NK-92 (cell line): ENCODE data around the gene ASB8.

Source experiments
- DNase-seq: peaks from one replicate; lab custom pipeline; 2025; ENCODE audit not compliant: unreplicated experiment; lab: John Stamatoyannopoulos, UW

Gene ASB8, protein sequence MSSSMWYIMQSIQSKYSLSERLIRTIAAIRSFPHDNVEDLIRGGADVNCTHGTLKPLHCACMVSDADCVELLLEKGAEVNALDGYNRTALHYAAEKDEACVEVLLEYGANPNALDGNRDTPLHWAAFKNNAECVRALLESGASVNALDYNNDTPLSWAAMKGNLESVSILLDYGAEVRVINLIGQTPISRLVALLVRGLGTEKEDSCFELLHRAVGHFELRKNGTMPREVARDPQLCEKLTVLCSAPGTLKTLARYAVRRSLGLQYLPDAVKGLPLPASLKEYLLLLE

GRCh38 chr12:48157018-48157888 lies at the start of gene ASB8:
TSS of gene ASB8 (minus strand) at chr12:48157515. CDS start at chr12:48153496, 4,019 bp downstream.
- DNase-seq, result peak; percentile 85

DNA sequence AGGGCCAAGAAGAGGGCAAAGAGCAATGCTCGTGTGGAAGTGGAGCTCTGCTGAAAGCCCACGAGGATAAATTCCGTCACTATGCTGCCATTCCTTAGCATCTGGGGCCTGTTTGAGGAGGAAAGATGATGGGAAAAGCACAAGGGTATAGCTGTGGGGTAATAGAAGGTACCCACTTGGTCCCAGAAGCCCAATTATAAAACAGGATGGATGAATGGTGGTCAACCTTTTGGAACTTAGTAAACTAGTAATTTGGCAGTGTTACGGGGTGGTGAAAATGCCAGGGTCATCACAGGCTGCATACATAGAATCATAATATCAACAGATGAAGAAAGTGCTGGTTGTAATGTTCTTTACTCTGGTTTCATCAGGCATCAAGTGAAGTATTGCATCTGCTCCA lies 45.9 kb upstream of the ASB8 start, which contains the start of gene OR10AD1:
Gene OR10AD1, minus strand, starts transcription at position 101 of the 400 bp plus-strand sequence. Its CDS starts 0 bp downstream, at position 101.
- no peak for DNase-seq

DNA sequence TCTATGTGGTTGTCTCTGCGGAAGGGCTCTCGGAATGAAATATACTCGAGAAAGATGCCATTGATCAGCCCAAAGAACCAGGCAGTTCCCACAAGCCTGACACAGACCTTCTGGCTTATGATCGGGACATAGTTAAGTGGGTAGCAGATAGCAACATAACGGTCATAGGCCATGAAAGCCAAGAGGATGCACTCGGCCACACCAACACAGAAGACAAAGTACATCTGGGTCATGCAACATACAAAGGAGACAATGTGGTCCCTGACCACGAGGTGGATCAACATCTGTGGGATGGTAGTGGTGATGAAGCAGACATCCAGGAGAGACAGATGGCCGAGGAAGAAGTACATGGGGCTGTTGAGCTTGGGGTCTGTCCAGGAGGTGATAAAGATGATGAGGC lies 45.5 kb upstream of the ASB8 start:
- no peak for DNase-seq

- no peak for DNase-seq
Observed at GRCh38 chr12:48201516-48201915, 44.2 kb upstream of the ASB8 start.

- no peak for DNase-seq
Observed at GRCh38 chr12:48201091-48201490, 43.8 kb upstream of the ASB8 start.

GRCh38 chr12:48199774-48200221 lies 42.5 kb upstream of the ASB8 start:
- no peak for DNase-seq

DNA sequence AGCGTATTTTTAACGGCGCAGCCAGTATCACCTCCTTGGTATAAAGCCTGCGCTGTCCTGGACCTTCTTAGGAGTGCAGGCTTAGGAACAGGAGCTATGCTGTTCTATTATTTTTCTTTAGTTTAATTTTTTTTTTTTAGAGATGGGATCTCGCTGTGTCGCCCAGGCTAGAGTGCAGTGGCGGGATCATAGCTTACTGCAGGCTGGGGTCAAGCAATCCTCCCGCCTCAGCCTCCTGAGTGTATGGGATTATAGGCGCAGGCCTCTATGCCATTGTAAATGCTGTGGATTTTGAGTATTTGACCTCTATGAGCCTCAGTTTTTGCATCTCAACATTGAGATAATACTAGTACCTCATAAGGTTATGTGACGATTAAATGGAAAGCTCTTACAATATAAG lies 41.7 kb upstream of the ASB8 start:
- DNase-seq, result no peak

- no peak for DNase-seq
Observed at GRCh38 chr12:48198672-48198971, 41.3 kb upstream of the ASB8 start.

GRCh38 chr12:48197971-48198671 lies 40.8 kb upstream of the ASB8 start:
- DNase-seq, result no peak

DNA sequence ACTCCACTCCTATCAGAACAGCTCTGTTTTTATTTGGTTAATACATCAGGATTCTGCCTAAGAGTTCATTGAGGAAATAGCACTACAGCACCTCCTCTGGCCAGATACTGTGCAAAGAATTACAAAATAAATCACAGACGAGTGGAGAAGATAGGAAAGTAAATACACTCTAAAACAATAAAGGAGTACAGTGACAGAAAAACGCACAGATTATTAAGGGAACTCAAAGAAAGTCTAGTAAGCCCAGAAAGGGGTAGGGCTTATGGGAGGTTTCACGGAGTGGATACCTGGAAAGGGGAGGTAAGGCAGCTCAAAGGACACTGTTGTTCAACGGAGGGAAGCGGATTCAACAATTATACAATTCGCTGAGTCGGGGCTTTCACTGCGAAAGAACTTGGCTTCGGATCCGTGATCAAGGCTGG lies 40.2 kb upstream of the ASB8 start:
- no peak for DNase-seq

- DNase-seq, result no peak
Observed at GRCh38 chr12:48194799-48195201, 37.5 kb upstream of the ASB8 start.

DNA sequence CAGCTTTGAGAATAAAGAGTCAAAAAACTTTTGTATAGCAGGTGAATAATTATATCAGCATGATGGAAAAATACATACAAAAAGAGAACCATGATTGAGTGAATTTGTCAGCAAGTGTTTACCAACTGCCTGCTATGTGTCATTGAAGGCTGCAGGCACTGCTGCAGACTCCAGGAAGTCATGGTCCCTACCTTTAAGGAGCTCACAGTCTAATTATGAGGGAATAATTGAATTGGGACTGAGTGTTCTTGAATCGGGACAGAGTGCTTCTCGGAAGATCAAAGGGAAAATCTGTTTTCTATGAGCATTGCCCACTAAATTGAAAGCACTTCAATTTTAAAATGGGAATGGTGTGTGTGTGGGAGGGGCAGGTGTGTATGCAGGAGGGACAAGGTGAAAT lies 36.3 kb upstream of the ASB8 start:
- DNase-seq, result no peak

- no peak for DNase-seq
Observed at GRCh38 chr12:48192861-48193260, 35.5 kb upstream of the ASB8 start.

GRCh38 chr12:48191096-48191495 lies 33.8 kb upstream of the ASB8 start:
- DNase-seq, result no peak

DNA sequence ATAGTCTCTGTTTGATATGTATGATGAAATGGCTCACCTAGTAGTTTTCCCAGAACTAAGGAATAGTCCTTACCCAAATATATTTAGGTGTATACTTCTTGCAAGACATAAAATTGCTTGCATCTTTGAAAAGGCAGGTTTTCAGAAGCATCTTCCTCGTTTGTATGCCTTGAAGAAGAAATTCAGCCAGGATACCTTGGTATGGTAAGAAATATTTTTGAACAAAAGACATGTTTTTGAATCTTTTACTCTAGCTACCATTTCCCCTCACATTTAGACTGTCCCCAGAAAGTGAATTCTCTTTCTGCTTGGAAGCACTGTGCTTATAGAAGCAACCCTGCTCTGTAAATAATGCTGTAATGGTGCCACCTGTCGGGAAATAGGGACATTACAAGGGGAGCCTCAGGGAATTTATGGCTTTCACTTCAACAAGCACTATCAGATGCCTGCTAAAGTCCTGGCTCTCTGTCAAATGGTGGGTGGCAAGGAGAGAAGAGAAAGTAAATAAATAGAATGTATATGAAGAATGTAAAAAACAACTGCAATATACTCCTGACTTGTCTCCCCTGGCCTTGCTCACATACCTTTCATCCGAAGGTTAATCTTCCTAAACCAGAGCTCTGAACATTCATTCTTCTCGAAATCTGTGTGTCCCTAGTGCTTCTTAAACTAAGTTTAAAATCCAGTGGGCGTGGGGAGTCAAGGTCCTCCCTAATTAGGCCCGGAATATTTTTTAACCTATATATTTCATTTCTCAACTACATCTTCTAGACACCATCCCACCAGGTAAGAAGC lies 32.2 kb upstream of the ASB8 start:
- DNase-seq, result no peak

DNA sequence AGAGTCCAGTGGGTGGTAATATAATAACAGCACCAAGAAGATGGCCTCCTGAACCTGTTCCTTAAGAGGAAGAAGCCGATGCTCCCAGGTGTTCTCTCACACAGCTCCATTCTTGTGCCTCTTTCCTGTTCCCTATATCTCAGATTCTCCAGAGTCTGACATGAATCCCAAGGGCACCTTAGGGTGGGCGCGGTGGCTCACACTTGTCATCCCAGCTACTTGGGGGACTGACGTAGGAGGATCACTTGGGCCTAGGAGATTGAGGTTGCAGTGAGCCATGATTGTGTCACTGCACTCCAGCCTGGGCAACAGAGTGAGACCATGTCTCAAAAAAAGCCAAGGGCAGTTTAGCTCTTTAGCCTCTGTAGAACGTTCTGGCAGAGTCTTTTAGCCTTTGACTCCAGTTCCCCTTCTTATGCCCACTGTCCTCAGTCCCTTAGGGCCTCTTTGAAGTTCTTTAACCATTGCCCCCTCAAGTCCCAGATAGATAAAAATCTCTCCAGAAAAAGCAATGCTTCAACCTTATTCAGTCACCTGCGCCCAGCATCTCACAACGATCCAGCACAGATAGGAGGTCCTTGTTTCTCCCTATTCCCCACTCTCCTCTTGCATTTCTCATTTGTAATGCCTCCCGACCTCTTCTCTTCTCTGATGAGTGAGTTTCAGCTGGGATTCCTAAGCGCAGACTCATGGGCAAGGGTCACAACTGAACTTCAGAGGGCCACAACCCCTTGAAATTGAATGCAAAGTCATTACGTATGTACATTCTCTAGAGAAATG lies 30.8 kb upstream of the ASB8 start:
- no peak for DNase-seq

GRCh38 chr12:48185181-48185919 lies 28.0 kb upstream of the ASB8 start:
- DNase-seq, result no peak

DNA sequence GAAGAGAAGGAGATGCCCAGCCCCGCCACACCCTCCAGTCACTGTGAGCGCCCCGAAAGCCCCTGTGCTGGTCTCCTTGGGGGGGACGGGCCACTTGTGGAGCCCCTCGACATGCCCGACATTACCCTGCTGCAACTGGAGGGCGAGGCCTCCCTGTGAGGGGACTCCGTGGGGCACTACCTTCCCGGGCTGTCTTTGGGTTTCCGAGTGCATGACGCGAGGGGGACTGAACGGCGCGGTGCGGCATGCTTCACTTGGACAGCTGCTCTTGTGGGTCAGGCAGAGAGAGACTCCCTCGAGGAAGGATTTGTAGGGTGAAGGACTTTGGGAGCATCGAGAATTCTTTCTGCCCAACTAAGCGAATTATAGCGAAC lies 27.2 kb upstream of the ASB8 start:
- DNase-seq, result no peak

DNA sequence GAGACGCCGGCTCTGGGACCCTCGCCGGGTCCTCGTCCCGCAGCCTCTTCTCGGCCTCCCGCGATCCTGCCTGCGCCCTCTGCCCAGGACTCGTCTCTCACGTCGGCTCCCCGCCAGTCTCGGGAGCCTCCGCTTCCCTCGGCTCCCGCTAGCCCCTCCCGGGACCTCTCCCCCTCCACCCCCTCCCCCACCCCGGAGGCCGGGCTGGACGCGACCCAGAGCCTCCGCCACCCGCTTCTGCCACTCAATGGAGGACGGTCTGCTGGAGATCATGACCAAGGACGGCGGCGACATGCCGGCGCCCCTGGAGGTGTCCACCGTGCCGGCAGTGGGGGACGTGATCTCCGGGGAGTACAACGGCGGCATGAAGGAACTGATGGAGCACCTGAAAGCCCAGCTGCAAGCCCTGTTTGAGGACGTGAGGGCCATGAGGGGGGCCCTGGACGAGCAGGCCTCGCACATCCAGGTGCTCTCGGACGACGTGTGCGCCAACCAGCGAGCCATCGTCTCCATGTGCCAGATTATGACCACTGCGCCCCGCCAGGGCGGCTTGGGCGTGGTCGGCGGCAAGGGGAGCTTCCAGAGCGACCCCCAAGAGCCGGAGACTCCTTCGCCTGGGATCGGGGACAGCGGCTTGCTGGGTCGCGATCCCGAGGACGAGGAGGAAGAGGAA lies 26.7 kb upstream of the ASB8 start:
- DNase-seq, result no peak
